Effector CD8-positive, alpha-beta T cell (primary cell): ENCODE results near the gene ENGASE.
A peak's percentile ranks its signal among the peaks of the same experiment; 100 is the strongest.

Experiments used
- DNase-seq: peaks from one replicate; lab custom pipeline; 2025; lab: John Stamatoyannopoulos, UW

The ENGASE gene

GRCh38 chr17:79039886-79040285 lies 34.7 kb upstream of the ENGASE start:
- DNase-seq: no peak

GRCh38 chr17:79041041-79041570 lies 33.5 kb upstream of the ENGASE start:
- DNase-seq: no peak

GRCh38 chr17:79041723-79042420 lies 32.8 kb upstream of the ENGASE start:
- DNase-seq: no peak

- DNase-seq: peak; percentile 55
Observed at GRCh38 chr17:79042421-79043190, 32.0 kb upstream of the ENGASE start.

- no peak for DNase-seq
Observed at GRCh38 chr17:79043191-79043930, 31.3 kb upstream of the ENGASE start.

GRCh38 chr17:79043931-79044320 lies 30.7 kb upstream of the ENGASE start:
- no peak for DNase-seq

- DNase-seq: no peak
Observed at GRCh38 chr17:79044462-79044861, 30.2 kb upstream of the ENGASE start.

- DNase-seq: no peak
Observed at GRCh38 chr17:79045001-79045729, 29.5 kb upstream of the ENGASE start.

GRCh38 chr17:79045842-79046196 lies 28.8 kb upstream of the ENGASE start:
- peak; percentile 34 for DNase-seq

- DNase-seq: no peak
Observed at GRCh38 chr17:79046197-79046915, 28.3 kb upstream of the ENGASE start.

GRCh38 chr17:79046916-79047280 lies 27.7 kb upstream of the ENGASE start:
- no peak for DNase-seq

- DNase-seq: no peak
Observed at GRCh38 chr17:79047291-79047920, 27.2 kb upstream of the ENGASE start.

- no peak for DNase-seq
Observed at GRCh38 chr17:79047923-79048825, 26.4 kb upstream of the ENGASE start.

- no peak for DNase-seq
Observed at GRCh38 chr17:79048826-79049755, 25.5 kb upstream of the ENGASE start.

- no peak for DNase-seq
Observed at GRCh38 chr17:79049821-79050220, 24.8 kb upstream of the ENGASE start.

GRCh38 chr17:79050551-79050950 lies 24.1 kb upstream of the ENGASE start:
- DNase-seq: no peak

GRCh38 chr17:79051306-79051705 lies 23.3 kb upstream of the ENGASE start:
- no peak for DNase-seq

GRCh38 chr17:79052131-79052530 lies 22.5 kb upstream of the ENGASE start:
- DNase-seq: no peak
